ENCODE data around the gene ANKRD52. TPM values are rescaled to one million over a fixed set of nuclear protein-coding genes. Genes with fewer than 3 reads are reported as not detected.

Gene ANKRD52
- total RNA-seq, 1 experiment from 2014 or later: 56.6 TPM

DNA sequence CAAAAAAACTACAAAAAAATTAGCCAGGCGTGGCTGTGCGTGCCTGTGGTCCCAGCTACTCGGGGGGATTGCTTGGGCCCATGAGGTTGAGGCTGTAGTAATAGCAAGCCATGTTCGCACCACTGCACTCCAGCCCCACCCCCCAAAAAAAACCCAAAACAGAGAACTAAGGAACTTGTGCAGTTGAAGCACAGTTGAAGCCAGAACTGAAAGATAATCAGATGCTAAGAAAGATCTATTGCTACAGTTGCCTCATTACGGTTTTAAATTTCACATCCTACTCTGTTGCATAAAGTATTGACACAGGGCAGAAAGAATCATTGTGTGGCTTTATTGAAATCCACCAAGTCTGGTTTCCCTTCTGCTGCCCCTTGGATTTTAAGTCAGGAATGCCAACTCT lies 38.1 kb upstream of the ANKRD52 start:
- RAD21 ChIA-PET (ENCODE audit: low non-redundant PET in 1 of 2, low total read pairs in 2 of 2, uncharacterized antibody in 2 of 2, unreplicated experiment in 2 of 2): no interaction called here
- Histone ChIP-seq H3K27me3 (ENCODE audit: insufficient read depth, low read length) (no peaks in the 10 kb centered on the region), H3K36me3 (ENCODE audit: control insufficient read depth in 1 of 2, insufficient read depth in 2 of 2, low read length in 2 of 2) (peaks cover 3 to 16% of the 10 kb centered on the region in 2 experiments; a peak in 2 of 4 replicates), H3K79me2 (ENCODE audit: insufficient read depth, low read length) (peaks cover 75% of the 10 kb centered on the region), H3K4me1 (ENCODE audit: control insufficient read depth in 1 of 2, insufficient read depth in 2 of 2, low read length in 2 of 2) (peaks cover 33 to 60% of the 10 kb centered on the region in 2 experiments), H3K27ac (ENCODE audit: low read depth, low read length) (no peak overlapping the region), H3K9me2 (ENCODE audit: insufficient read depth) (no peaks in the 10 kb centered on the region), H4K20me1 (ENCODE audit: insufficient read depth) (no peaks in the 10 kb centered on the region), H3K4me2 (ENCODE audit: low read length) (no peak overlapping the region), H3K4me3 (replicated peaks in 1 of 2; ENCODE audit: low read depth in 1 of 2, low read length in 2 of 2) (no peak overlapping the region), H2AFZ (ENCODE audit: low read depth, low read length, poor library complexity, severe bottlenecking) (no peak overlapping the region), H3K9ac (ENCODE audit: low read length) (no peak overlapping the region), H3K9me3 (ENCODE audit: control insufficient read depth in 1 of 2, insufficient read depth in 1 of 2, low read depth in 1 of 2, low read length in 2 of 2) (no peaks in the 10 kb centered on the region)
- ATAC-seq (no peak), DNase-seq (ENCODE audit: low read depth, low spot score) (no peak)
- TF ChIP-seq EGR1 (IDR thresholded peaks at IDR 0.05; ENCODE audit: low read depth) (no peak), JUND (IDR thresholded peaks at IDR 0.05) (no peak), SRF (IDR thresholded peaks at IDR 0.05; ENCODE audit: low read depth) (no peak), CEBPB (IDR thresholded peaks at IDR 0.05; ENCODE audit: low read depth) (no peak), EZH2phosphoT487 (IDR thresholded peaks at IDR 0.05; ENCODE audit: borderline replicate concordance) (no peak), RAD21 (IDR thresholded peaks at IDR 0.05; ENCODE audit: low read depth) (no peak), FOSL1 (IDR thresholded peaks at IDR 0.05; ENCODE audit: low read depth) (no peak), SIN3A (IDR thresholded peaks at IDR 0.05; ENCODE audit: low read depth) (no peak), POLR2A (IDR thresholded peaks at IDR 0.05; ENCODE audit: borderline replicate concordance, extremely low read depth, insufficient read depth, insufficient read length) (no peak), POLR2AphosphoS5 (IDR thresholded peaks at IDR 0.05; ENCODE audit: low read depth, low read length) (no peak), YY1 (IDR thresholded peaks at IDR 0.05; ENCODE audit: extremely low read depth, insufficient replicate concordance, low read depth, low read length) (no peak)
- TF ChIP-seq, protein P1, sequence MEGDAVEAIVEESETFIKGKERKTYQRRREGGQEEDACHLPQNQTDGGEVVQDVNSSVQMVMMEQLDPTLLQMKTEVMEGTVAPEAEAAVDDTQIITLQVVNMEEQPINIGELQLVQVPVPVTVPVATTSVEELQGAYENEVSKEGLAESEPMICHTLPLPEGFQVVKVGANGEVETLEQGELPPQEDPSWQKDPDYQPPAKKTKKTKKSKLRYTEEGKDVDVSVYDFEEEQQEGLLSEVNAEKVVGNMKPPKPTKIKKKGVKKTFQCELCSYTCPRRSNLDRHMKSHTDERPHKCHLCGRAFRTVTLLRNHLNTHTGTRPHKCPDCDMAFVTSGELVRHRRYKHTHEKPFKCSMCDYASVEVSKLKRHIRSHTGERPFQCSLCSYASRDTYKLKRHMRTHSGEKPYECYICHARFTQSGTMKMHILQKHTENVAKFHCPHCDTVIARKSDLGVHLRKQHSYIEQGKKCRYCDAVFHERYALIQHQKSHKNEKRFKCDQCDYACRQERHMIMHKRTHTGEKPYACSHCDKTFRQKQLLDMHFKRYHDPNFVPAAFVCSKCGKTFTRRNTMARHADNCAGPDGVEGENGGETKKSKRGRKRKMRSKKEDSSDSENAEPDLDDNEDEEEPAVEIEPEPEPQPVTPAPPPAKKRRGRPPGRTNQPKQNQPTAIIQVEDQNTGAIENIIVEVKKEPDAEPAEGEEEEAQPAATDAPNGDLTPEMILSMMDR (IDR thresholded peaks at IDR 0.05 in 2 of 3, conservative IDR thresholded peaks at IDR 0.05 in 1 of 3; ENCODE audit: borderline replicate concordance in 1 of 3, insufficient read depth in 1 of 3, low read depth in 2 of 3, low read length in 2 of 3): no peak
- TF ChIP-seq, protein P2, sequence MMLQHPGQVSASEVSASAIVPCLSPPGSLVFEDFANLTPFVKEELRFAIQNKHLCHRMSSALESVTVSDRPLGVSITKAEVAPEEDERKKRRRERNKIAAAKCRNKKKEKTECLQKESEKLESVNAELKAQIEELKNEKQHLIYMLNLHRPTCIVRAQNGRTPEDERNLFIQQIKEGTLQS (IDR thresholded peaks at IDR 0.05): no peak
- intact Hi-C loops (cut with micrococcal nuclease): no loop called here
- POLR2A ChIA-PET: no interaction called here
- no TSS peak for BruUV-seq (replicated peaks)
- CTCF ChIA-PET: no interaction called here

Measured in HCT116 (cell line).